Ishikawa (cell line): ENCODE results near the gene HOXA3.

Experiments used
- RAD21 ChIP-seq: IDR thresholded peaks from 2 replicates; pipeline ENCODE4 v1.6.1; 2012; ENCODE audit warnings: low read depth
- YY1 ChIP-seq: IDR thresholded peaks from 2 replicates; pipeline ENCODE4 v1.6.1; 2012; ENCODE audit warnings: low read depth

DNA sequence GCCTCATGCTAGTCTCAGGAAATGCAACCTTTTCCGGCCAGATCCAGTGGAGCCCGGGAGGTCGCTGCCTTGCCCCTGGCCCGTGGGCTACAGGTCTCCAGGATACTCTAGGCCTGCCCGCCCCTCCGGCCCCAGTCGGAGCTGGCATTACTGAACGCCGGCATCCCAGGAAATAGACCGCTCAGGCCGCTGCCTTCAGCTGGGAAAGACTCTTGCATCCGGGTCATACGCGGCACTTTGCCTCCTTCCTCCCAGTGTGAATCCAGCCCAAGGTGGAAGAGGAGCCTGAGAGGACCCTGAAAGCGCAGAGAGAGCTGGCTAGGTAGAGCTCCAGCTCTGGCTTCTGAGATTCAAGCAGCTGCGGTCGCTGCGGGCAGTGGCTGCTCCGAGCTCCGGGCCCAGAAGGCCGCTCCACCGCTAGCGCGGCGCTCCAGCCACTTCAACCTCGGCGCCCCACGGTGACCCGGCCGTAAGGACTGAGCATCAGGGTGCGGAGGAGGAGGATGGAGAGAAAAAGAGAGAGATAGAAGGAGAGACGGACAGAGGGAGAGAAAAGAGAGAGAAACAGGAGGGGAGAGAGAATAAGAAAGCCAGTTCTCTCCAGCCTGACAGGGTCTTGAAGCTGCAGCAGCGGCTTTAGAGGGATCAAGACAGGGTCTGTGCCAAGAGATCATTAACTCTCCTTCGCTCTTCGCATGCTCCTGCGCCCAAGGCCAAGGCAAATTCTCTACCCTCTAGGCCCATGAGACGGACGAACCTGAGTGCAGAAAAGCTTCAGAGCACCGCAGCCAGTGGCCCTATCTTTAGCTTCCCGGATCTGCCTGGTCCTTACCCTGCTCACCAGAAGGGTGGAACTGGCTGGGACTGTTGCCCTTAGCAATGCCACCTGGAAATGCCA, 23.5 kb upstream of the HOXA3 start:
- TF ChIP-seq RAD21 (no peak), YY1 (no peak)
